CD4-positive, alpha-beta T cell treated with Interleukin-12 subunit alpha and Interleukin-12 subunit beta, for 1 hour (primary cell): ENCODE results near the gene MELTF.

ENCODE experiments used
- DNase-seq: peaks from one replicate; pipeline ENCODE4 v3.0.0-alpha.2; 2020

MELTF gene

DNA sequence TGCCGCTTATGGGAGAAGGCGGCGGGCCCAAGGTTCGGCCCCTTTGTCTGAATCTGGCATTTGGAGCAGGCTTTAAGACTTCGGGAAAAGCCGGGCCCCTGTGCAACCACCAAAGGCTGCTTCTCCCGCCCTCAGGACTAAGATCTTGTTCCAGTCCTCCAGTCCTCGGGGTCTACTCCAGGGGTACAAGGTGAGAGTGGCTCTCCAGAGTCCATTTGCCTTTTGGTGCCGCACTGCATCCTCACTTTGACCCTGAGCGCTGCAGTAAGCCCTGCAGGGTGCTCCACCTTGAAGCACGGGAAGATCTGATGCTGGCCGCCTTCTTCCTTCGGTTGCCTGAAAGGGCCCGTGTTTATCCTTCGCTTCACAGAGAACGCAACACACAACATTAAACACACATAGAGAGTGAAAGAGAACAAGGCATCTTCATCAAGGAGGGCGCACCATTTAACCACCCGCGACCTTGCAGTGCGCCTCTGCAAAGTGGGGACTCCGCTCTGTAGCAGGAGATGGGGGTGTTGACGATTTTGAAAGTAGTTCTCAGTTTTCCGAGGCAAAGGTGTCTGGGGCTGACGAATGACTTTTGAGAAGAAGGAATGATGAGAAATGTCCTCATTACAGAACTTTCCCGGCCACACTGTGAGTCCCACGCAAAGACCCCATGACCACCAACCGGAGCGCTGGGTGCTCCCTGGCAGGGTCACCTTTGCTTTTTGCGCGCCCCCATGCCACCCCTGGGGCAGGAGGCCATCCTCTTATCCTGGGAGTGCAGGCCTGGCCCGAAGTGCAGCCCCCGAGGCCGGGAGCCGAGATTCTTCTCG lies 62.0 kb downstream of the MELTF start:
- no peak for DNase-seq

DNA sequence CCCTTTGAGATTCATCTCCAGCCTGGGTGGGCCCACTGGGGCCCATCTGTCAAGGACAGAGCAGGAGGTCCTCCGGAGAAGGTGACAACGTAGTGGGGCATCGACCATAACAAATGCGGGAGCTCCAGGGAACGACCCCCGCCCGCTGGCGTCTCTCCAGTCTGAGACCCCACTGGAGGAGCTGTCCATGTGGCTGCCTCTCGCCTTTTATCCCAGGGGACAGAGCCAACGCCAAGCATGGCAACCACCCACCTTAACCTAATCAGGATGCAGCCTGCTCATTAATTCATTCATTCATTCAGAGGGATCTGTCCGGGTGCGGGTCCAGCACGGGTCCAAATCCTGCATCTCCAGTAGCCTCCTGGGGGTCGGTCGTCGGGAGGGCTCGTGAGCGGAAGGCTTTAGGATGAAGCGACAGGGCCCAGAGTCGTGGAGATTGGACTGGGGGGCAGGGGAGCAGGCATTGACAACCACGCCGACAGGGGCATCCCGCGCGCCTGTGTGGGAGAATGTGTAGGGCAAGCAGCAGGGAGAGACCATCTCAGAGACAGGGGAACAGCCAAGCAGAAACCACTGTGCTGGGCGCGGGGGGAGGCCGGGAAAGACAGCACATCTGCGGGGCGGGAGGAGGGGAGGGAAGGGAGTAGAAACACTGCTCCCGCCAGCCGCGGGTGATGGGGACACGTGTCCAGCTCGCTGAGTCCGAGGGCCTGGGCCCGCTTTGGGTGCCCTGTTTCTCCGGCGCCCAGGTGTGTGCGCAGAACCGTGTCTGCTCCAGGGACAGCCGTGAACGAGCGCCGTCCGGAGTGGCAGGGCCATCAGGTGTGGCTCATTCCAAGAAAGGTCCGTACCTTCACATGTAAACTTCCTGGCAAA lies 62.9 kb downstream of the MELTF start:
- DNase-seq, result no peak

DNA sequence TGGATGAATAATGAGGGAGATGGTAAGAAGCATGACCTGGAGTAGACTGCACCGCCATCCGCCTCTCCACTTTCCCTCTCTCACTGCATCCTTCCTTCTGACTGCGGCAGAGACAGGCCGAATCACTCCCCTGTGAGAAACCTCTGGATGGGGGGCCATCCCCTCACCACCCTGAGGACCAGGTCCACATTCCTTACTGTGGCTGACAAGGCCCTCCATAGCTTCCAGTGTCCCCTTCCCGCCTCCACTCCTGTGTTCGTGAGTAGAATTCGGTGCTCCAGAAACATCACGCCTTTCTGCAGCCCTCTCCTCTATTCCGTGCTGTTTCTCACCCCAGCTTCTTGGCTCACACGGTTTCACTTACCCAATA lies 63.8 kb downstream of the MELTF start:
- DNase-seq, result no peak

DNA sequence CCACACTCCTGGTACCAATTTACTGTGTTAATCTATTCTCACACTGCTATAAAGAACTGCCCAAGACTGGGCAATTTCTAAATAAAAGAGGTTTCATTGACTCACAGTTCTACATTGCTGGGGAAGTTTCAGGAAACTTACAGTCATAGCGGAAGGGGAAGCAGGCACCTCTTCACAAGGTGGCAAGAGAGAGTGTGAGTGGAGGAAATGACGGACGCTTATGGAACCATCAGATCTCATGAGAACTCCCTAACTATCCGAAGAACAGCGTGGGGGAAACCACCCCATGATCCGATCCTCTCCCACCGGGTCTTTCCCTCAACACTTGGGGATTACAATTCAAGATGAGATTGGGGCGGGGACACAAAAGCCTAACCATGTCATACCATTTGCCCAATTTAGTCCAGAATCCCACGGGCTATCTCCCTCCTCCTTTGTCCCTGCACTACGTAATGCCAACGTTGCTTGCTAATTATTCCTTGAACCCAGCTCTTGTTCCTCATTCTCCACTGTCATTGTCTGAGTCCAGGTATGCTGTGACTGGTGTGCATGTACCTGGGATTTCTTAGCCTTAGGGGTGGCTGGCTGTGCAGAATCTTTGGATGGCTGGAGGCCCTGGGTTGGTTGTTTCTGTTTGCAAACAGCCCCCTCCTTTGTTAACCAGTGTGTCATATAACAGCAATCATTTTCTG lies 64.4 kb downstream of the MELTF start:
- no peak for DNase-seq

DNA sequence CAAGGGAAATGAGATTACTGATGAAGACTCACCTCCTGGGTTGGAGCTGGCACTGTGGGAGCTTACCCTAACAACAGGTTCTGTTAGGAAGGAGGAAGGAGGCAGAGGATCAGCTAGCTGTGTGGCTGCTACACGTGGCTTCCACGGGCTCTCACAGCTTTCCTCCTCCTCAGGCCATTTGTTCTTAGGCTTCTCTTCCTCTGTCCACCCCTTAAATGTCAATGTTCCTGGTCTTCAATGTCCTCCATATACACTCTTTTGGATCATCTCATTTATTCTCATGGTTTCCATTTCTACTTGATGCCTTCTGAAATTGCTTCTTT lies 66.0 kb downstream of the MELTF start:
- no peak for DNase-seq

DNA sequence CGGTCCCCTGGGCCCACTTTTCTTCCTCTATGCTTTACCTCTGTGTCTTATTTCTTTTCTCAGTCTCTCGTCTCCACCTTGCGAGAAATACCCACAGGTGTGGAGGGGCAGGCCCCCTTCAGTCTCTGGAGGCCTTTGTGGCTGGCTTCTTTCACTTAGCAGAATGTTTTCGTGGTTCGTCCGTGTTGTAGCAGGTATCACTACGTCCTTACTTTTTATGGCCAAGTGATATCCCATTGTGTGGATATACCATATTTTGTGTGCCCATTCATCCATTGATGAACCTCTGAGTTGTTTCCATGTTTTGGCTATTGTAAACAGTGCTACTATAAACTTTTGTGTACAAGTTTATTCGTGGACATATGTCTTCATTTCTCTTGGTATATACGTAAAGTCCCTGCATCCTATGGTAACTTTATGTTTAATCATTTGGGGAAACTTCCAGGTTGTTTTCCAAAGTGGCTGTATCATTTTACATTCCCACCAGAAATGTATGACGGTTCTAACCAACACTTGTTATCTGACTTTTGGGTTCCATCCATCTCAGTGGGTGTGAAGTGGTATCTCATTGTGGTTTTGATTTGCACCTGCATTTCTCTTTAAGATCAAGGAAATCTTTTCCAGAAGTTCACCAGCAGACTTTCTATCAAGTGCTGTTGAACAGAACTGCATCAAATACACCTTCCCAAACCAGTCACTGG lies 66.5 kb downstream of the MELTF start:
- no peak for DNase-seq

DNA sequence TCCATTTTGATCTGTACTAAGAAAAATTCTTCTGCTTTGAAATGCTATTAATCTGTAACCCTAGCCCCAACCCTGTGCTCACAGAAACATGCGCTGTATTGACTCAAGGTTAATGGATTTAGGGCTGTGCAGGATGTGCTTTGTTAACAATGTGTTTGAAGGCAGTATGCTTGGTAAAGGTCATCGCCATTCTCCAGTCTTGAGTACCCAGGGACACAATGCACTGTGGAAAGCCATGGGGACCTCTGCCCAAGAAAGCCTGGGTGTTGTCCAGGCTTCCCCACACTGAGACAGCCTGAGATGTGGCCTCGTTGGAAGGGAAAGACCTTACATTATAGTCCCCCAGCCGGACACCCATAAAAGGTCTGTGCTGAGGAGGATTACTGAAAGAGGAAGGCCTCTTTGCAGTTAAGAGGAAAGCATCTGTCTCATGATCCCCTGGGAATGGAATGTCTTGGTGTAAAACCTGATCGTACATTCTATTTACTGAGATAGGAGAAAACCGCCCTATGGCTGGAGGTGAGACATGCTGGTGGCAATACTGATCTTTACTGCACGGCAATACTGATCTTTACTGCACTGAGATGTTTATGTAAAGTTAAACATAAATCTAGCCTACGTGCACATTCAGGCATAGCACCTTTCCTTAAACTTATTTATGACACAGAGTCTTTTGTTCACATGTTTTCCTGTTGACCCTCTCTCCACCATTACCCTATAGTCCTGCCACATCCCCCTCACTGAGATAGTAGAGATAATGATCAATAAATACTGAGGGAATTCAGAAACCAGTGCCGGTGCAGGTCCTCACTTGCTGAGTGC lies 67.3 kb downstream of the MELTF start:
- DNase-seq, result no peak

DNA sequence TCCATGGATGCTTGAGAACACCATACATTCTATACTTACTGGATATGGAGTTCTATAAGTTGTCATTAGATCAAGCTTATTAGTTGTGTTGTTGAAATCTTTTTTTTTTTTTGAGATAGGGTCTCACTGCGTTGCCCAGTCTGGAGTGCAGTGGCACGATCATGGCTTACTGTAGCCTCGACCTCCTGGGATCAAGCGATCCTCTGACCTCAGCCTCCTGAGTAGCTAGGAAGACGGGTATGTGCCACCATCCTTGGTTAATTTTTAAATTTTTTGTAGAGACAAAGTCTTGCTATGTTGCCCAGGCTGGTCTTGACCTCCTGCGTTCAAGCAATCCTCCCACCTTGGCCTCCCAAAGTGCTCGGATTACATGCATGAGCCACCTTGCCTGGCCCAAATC lies 74.8 kb downstream of the MELTF start:
- no peak for DNase-seq
